ENCODE data around the gene SMPD4. TPM values are rescaled to one million over a fixed set of nuclear protein-coding genes. Genes with fewer than 3 reads are reported as not detected.
A peak's percentile ranks its signal among the peaks of the same experiment; 100 is the strongest.
"Not testable (repeated sequence)": the region's sequence is repeated elsewhere in the genome, so short reads cannot be mapped to it uniquely, and the experiment has no call there.

SMPD4 gene, protein sequence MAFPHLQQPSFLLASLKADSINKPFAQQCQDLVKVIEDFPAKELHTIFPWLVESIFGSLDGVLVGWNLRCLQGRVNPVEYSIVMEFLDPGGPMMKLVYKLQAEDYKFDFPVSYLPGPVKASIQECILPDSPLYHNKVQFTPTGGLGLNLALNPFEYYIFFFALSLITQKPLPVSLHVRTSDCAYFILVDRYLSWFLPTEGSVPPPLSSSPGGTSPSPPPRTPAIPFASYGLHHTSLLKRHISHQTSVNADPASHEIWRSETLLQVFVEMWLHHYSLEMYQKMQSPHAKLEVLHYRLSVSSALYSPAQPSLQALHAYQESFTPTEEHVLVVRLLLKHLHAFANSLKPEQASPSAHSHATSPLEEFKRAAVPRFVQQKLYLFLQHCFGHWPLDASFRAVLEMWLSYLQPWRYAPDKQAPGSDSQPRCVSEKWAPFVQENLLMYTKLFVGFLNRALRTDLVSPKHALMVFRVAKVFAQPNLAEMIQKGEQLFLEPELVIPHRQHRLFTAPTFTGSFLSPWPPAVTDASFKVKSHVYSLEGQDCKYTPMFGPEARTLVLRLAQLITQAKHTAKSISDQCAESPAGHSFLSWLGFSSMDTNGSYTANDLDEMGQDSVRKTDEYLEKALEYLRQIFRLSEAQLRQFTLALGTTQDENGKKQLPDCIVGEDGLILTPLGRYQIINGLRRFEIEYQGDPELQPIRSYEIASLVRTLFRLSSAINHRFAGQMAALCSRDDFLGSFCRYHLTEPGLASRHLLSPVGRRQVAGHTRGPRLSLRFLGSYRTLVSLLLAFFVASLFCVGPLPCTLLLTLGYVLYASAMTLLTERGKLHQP
- 100 to 1,000 TPM in 1 of 5 donors, 10 to 100 TPM in 4; 11.4 to 109 (median 36.8) TPM for total RNA-seq
- polyA plus RNA-seq: 10 to 100 TPM; 16.2 to 35.8 (median 19.8) TPM
- long read RNA-seq, donor 1, full-length matches to known transcripts: 2 of 2 reads
- long read RNA-seq, donor 1, partial matches to known transcripts: 0 of 2 reads
- long read RNA-seq, donor 1, other reads (novel, unspliced or antisense): 0 of 2 reads
- long read RNA-seq, donor 2, full-length matches to known transcripts: 8 of 14 reads
- long read RNA-seq, donor 2, partial matches to known transcripts: 6 of 14 reads
- long read RNA-seq, donor 2, other reads (novel, unspliced or antisense): 0 of 14 reads
- long read RNA-seq, donor 3, partial matches to known transcripts: 6 of 6 reads
- long read RNA-seq, donor 3, other reads (novel, unspliced or antisense): 0 of 6 reads
- long read RNA-seq, donor 4: 0 reads
- long read RNA-seq, donor 5, full-length matches to known transcripts: 4 of 10 reads
- long read RNA-seq, donor 5, partial matches to known transcripts: 6 of 10 reads
- long read RNA-seq, donor 5, other reads (novel, unspliced or antisense): 0 of 10 reads
- long read RNA-seq, donor 6: 0 reads
- long read RNA-seq, donor 7, full-length matches to known transcripts: 1 of 1 reads
- long read RNA-seq, donor 7, partial matches to known transcripts: 0 of 1 reads
- long read RNA-seq, donor 7, other reads (novel, unspliced or antisense): 0 of 1 reads
- long read RNA-seq, donor 8, full-length matches to known transcripts: 3 of 3 reads
- long read RNA-seq, donor 8, partial matches to known transcripts: 0 of 3 reads
- long read RNA-seq, donor 8, other reads (novel, unspliced or antisense): 0 of 3 reads
- long read RNA-seq, donor 9: 0 reads
- long read RNA-seq, donor 10, partial matches to known transcripts: 0 of 2 reads
- long read RNA-seq, donor 10, other reads (novel, unspliced or antisense): 0 of 2 reads

DNA sequence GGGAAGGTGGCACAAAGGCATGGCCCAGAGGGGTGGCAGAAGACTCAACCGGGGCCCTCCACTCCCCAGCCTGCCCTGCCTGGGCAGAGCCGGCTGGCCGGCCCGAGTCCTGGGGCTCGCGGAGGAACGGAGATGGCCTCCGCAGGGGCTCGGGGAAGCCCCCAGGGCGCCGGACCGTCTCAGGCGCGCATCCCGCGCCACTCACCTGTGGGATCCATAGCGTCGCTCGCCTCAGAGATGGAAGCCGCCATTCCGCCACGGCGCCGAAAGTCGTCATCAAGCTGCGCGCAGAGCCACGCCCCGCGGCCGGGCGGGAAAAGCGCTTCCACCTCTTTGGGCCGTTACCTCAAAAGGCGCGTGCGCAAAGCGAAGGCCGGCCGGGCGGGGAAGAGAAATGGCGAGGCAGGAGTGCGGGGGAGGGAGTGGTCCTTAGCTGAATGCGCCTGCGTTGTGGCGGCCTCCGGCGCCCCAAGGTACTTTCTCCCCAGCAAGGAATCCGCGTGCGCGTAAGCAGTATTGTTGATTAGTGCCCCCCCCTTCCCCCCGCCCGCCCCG, at the start of gene SMPD4:
Gene SMPD4 (minus strand): TSS at position 278 of the 555 bp plus-strand sequence. CDS start 5,010 bp downstream, outside the sequence.
- H3K27ac ChIP-seq: peak within 1 kb of the TSS; percentile 89 to 96 (median 90)
- 0 to 1% (median 0%) methylated on average over 44 to 55 of the region's 55 CpGs for WGBS, 5 donors
- intact Hi-C loops (cut with DNase I; ENCODE audit: low total_unique reads): loop anchor here (10.0 kb wide), 2 partner anchors 153 to 1303 kb away; no protein-coding TSS in a partner anchor
- peak within 1 kb of the TSS; percentile 93 to 99 (median 94) for H3K4me3 ChIP-seq
- peaks cover 21 to 42% (median 37%) of the 10 kb centered on the region in 4 donors for H3K4me1 ChIP-seq
- peak; percentile 98 to 99 for DNase-seq
- H3K27me3 ChIP-seq: no peaks in the 10 kb centered on the region
- no peaks in the 10 kb centered on the region for H3K9me3 ChIP-seq
- no peak for TF ChIP-seq POLR2A (IDR thresholded peaks at IDR 0.05)
- no peak for TF ChIP-seq EP300 (IDR thresholded peaks at IDR 0.05)
- TF ChIP-seq POLR2AphosphoS5 (IDR thresholded peaks at IDR 0.05): peak; percentile 77 to 93 (median 81)
- TF ChIP-seq, protein P1, sequence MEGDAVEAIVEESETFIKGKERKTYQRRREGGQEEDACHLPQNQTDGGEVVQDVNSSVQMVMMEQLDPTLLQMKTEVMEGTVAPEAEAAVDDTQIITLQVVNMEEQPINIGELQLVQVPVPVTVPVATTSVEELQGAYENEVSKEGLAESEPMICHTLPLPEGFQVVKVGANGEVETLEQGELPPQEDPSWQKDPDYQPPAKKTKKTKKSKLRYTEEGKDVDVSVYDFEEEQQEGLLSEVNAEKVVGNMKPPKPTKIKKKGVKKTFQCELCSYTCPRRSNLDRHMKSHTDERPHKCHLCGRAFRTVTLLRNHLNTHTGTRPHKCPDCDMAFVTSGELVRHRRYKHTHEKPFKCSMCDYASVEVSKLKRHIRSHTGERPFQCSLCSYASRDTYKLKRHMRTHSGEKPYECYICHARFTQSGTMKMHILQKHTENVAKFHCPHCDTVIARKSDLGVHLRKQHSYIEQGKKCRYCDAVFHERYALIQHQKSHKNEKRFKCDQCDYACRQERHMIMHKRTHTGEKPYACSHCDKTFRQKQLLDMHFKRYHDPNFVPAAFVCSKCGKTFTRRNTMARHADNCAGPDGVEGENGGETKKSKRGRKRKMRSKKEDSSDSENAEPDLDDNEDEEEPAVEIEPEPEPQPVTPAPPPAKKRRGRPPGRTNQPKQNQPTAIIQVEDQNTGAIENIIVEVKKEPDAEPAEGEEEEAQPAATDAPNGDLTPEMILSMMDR (IDR thresholded peaks at IDR 0.05): peak in 1 of 7 experiments; percentile 4
- peaks cover 0 to 19% (median 5%) of the 10 kb centered on the region in 4 donors for H3K36me3 ChIP-seq

DNA sequence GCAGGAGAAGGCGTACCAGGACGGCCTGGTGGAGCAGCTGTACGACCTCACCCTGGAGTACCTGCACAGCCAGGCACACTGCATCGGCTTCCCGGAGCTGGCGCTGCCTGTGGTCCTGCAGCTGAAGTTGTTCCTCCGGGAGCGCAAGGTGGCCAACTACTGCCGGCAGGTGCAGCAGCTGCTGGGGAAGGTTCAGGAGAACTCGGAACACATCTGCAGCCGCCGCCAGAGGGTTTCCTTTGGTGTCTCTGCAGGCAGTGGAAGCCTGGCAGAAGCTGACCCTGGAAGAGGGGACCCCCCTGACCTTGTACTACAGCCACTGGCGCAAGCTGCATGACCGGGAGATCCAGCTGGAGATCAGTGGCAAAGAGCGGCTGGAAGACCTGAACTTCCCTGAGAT, 49.5 kb upstream of the SMPD4 start:
- intact Hi-C loops (cut with DNase I; ENCODE audit: low total_unique reads); H3K27ac ChIP-seq; H3K4me3 ChIP-seq; H3K4me1 ChIP-seq; H3K36me3 ChIP-seq; DNase-seq: not testable (repeated sequence)
- H3K27me3 ChIP-seq: peaks cover 0 to 34% (median 0%) of the 10 kb centered on the region in 3 donors
- peaks cover 0 to 13% (median 3%) of the 10 kb centered on the region in 4 donors for H3K9me3 ChIP-seq
- WGBS, 5 donors: 94 to 96% (median 95%) methylated on average over 10 to 15 of the region's 15 CpGs

DNA sequence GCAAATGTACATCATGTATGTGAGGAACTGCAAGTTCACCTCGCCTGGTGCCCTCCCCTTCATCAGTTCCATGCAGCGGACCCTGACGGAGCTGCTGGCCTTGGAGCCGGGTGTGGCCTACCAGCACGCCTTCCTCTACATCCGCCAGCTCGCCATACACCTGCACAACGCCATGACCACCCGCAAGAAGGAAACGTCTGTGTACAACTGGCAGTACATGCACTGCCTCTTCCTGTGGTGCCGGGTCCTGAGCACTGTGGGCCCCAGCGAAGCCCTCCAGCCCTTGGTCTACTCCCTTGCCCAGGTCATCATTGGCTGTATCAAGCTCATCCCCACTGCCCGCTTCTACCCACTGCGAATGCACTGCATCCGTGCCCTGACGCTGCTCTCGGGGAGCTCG, 49.0 kb upstream of the SMPD4 start:
- Histone ChIP-seq H3K9me3 (peaks cover 0 to 13% (median 3%) of the 10 kb centered on the region in 4 donors), H3K27me3 (peaks cover 0 to 34% (median 0%) of the 10 kb centered on the region in 3 donors)
- WGBS, 5 donors: 89 to 96% (median 92%) methylated on average over 16 to 18 of the region's 18 CpGs
- H3K4me1 ChIP-seq; DNase-seq; H3K36me3 ChIP-seq; intact Hi-C loops (cut with DNase I; ENCODE audit: low total_unique reads); H3K4me3 ChIP-seq; H3K27ac ChIP-seq: not testable (repeated sequence)

DNA sequence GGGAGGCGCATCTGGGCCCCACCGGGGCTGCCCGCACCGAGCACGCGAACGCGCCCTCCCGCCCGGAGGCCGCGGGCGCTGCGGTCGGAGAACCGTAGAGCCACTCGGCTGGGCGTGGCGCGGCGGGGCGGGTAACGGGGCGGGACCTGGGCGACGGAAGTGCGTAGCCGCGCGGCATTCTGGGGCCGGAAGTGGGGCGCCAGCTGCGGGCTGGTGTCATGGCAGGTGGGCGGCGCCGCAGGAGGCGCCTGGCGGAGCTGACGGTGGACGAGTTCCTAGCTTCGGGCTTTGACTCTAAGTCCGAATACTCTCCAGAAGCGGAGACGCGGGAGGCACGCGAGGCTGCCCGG, 47.7 kb upstream of the SMPD4 start:
- DNase-seq: peak in 1 of 2 donors; percentile 76
- peaks cover 0 to 13% (median 3%) of the 10 kb centered on the region in 4 donors for H3K9me3 ChIP-seq
- peaks cover 0 to 34% (median 0%) of the 10 kb centered on the region in 3 donors for H3K27me3 ChIP-seq
- intact Hi-C loops (cut with DNase I; ENCODE audit: low total_unique reads); H3K36me3 ChIP-seq; H3K27ac ChIP-seq; H3K4me1 ChIP-seq: not testable (repeated sequence)
- WGBS, 5 donors: 35 to 58% (median 44%) methylated on average over 26 to 47 of the region's 48 CpGs
- H3K4me3 ChIP-seq: peak overlapping the region in 3 of 4 donors; percentile 8 to 19 (median 11)

DNA sequence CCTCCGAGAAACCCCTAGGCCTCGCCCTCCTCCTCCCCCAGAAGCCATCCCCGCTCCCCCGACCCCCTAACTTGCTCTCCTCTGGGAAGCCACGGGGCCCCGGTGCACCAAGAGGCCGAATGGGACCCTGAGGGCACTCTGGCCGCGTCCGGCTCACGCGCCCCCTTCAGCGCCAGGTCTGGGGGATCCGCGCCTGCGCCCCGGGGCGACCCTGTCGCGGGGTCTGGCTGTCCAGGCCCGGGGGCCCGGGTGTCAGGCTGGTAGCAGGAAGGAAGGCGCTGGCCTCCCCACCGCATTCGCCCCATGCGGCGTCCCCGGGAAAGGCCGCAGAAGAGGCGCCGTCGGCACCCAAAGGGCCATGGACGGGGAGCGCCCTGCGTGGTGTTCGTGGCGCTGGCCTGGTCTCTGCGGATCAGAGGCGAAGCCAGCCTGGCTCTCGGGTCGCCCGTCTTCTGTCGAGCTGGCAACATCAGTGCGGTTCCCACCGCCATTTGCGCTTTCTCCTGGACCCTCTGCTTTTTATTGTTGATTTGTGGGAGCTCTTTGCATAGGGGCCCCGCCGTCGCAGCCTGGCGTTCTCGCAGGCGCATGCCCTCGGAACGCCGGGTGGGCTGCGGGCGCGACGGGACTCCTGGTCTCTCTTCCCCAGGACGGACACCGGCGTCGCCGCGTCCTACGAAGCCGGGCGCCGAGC, 47.2 kb upstream of the SMPD4 start:
- Histone ChIP-seq H3K9me3 (peaks cover 0 to 13% (median 3%) of the 10 kb centered on the region in 4 donors), H3K4me3 (peak overlapping the region in 2 of 4 donors; percentile 8 to 19), H3K27me3 (peaks cover 0 to 34% (median 0%) of the 10 kb centered on the region in 3 donors)
- H3K4me1 ChIP-seq; H3K36me3 ChIP-seq; intact Hi-C loops (cut with DNase I; ENCODE audit: low total_unique reads); DNase-seq; H3K27ac ChIP-seq: not testable (repeated sequence)
- WGBS, 5 donors: 85 to 90% (median 86%) methylated on average over 55 to 69 of the region's 69 CpGs

DNA sequence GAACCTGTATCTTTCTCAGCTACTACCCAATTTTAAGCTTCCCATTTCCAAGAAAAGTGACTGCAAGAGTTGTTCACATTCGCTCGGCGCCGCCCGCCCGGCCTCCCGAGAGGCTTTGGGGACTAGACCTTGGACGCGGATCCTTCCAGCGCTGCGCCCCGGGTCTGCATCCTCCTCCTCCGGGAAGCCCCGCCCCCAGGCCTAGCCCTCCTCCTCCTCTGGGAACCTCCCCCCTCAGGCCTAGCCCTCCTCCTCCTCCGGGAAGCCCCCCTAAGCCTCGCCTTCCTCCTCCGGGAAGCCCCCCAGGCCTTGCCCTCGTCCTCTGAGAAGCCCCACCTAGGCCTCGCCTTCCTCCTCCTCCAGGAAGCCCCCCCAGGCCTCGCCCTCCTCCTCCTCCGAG, 46.6 kb upstream of the SMPD4 start:
- Histone ChIP-seq H3K27me3 (peaks cover 0 to 34% (median 0%) of the 10 kb centered on the region in 3 donors), H3K9me3 (peaks cover 0 to 13% (median 3%) of the 10 kb centered on the region in 4 donors)
- H3K27ac ChIP-seq; H3K4me3 ChIP-seq; H3K36me3 ChIP-seq; H3K4me1 ChIP-seq; DNase-seq; intact Hi-C loops (cut with DNase I; ENCODE audit: low total_unique reads): not testable (repeated sequence)
- 92 to 96% (median 94%) methylated on average over 17 to 21 of the region's 21 CpGs for WGBS, 5 donors

DNA sequence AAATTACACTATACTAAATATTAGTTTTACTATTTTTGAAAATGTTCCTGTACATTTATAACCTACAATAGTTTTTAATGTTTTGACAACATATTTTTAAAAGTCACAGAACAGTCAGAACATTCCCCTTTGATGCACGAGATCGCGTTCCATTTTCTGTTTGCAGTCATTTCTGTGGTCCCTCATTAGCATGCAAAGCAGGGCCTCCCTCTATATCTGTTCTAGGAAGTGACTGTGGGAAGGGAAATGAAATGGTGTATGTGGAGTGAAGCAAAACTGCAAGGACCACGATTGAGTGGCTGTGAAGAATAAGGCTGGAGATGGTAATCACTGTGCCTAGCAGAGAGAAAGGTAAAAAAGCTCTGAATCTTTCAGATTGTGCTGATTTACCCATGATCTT, 41.1 kb upstream of the SMPD4 start:
- H3K4me3 ChIP-seq; H3K27ac ChIP-seq; H3K36me3 ChIP-seq; H3K27me3 ChIP-seq; H3K9me3 ChIP-seq; DNase-seq; intact Hi-C loops (cut with DNase I; ENCODE audit: low total_unique reads); H3K4me1 ChIP-seq: not testable (repeated sequence)
- 39 to 52% (median 47%) methylated on average over 4 of the region's 4 CpGs for WGBS, 5 donors

DNA sequence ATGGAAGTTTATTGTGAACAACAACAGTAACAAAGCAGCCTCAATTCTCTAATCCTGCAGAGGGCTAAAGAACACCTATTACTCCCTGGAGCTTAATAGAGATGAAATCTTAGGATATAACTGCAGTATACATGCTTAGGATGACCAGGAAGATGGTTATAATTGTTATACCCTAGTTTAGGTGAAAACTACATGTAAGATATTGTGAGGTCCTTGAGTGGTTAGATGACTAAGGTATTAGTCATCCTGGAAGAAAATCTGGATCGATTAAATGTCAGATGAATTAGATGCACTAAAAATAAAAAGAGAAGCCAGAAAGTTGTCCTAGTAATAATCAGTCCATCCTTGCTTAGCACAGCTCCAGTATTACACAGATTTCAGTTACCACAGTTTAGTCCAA, 39.1 kb upstream of the SMPD4 start:
- H3K27ac ChIP-seq; H3K4me3 ChIP-seq; H3K9me3 ChIP-seq; H3K4me1 ChIP-seq; intact Hi-C loops (cut with DNase I; ENCODE audit: low total_unique reads); DNase-seq; H3K36me3 ChIP-seq: not testable (repeated sequence)
- H3K27me3 ChIP-seq: peaks cover 0 to 13% (median 0%) of the 10 kb centered on the region in 3 donors
- WGBS, 5 donors: 20 to 100% (median 49%) methylated on average over 1 of the region's 1 CpG; no CpG with 5 or more reads in 1 of the 5 donors

Data from stomach (tissue), 19 donors.